Inferior parietal cortex (tissue), 1 donor: ENCODE data around the gene ZC3H7A.

Experiments
- DNase-seq: peaks from one replicate; pipeline ENCODE4 v3.0.0-alpha.2; 2016; ENCODE audit errors: extremely low spot score

The ZC3H7A gene

GRCh38 chr16:11705311-11706025 lies 91.6 kb downstream of the ZC3H7A start:
- no peak for DNase-seq
